GM23338 (cell line): ENCODE data around the gene SPI1. TPM values are rescaled to one million over a fixed set of nuclear protein-coding genes. Genes with fewer than 3 reads are reported as not detected.

Experiments used
- ATAC-seq: fragments of 200-7000 bp; cut with Tn5 transposase; 3 replicates; pipeline ENCODE4 v1.9.1; 2020
- DNase-seq: peaks from one replicate; pipeline ENCODE4 v3.0.0-alpha.2; 2015; ENCODE audit warnings: low spot score
- H2AFZ ChIP-seq: fragments of 200-600 bp; sonication (generic); 2 replicates; pipeline ENCODE4 v1.8.0; 2016; ENCODE audit warnings: antibody characterized with exemption, mild to moderate bottlenecking, moderate library complexity
- H3F3A ChIP-seq: fragments of 200-600 bp; sonication (generic); replicated peaks from 2 replicates; pipeline ENCODE4 v1.8.0; 2017; ENCODE audit warnings: antibody characterized with exemption, mixed run types, low read depth
- H3K27ac ChIP-seq: fragments of 200-600 bp; sonication (generic); 2 replicates; pipeline ENCODE4 v1.6.1; 2016; ENCODE audit warnings: low read depth
- H3K27me3 ChIP-seq: fragments of 200-600 bp; sonication (generic); 2 replicates; pipeline ENCODE4 v1.8.0; 2016; ENCODE audit warnings: mild to moderate bottlenecking, mixed run types, moderate library complexity; ENCODE audit not compliant: insufficient read depth
- H3K36me3 ChIP-seq: fragments of 200-600 bp; sonication (generic); 2 replicates; pipeline ENCODE4 v1.8.0; 2016; ENCODE audit warnings: mild to moderate bottlenecking; ENCODE audit not compliant: insufficient read depth
- H3K4me1 ChIP-seq: fragments of 200-600 bp; sonication (generic); 2 replicates; pipeline ENCODE4 v1.8.0; 2016; ENCODE audit warnings: mild to moderate bottlenecking, moderate library complexity; ENCODE audit not compliant: insufficient read depth
- H3K4me2 ChIP-seq: fragments of 200-600 bp; sonication (generic); 2 replicates; pipeline ENCODE4 v1.7.1; 2017; ENCODE audit warnings: mixed run types
- H3K4me3 ChIP-seq: fragments of 200-600 bp; sonication (generic); 2 replicates; pipeline ENCODE4 v1.6.1; 2016; ENCODE audit warnings: mixed run types
- H3K79me2 ChIP-seq: fragments of 200-600 bp; sonication (generic); replicated peaks from 2 replicates; pipeline ENCODE4 v1.8.0; 2017; ENCODE audit warnings: mild to moderate bottlenecking; ENCODE audit not compliant: insufficient read depth
- H3K9me2 ChIP-seq: fragments of 200-600 bp; sonication (generic); 2 replicates; pipeline ENCODE4 v1.8.0; 2017; ENCODE audit not compliant: insufficient read depth
- H4K20me1 ChIP-seq: fragments of 200-600 bp; sonication (generic); replicated peaks from 2 replicates; pipeline ENCODE4 v1.8.0; 2017; ENCODE audit warnings: mild to moderate bottlenecking; ENCODE audit not compliant: insufficient read depth
- H3K27ac Mint-ChIP-seq: 2 replicates; pipeline ENCODE4 v1.8.0; 2020; ENCODE audit warnings: inconsistent platforms, mild to moderate bottlenecking, moderate library complexity, mixed read lengths
- H3K27me3 Mint-ChIP-seq: 3 replicates; pipeline ENCODE4 v1.8.0; 2022; ENCODE audit warnings: low read depth, mild to moderate bottlenecking, moderate library complexity, mixed read lengths, inconsistent platforms; ENCODE audit not compliant: insufficient read depth, poor library complexity
- H3K36me3 Mint-ChIP-seq: 3 replicates; pipeline ENCODE4 v1.8.0; 2021; ENCODE audit warnings: low read depth, mild to moderate bottlenecking, inconsistent platforms, moderate library complexity, mixed read lengths
- H3K4me1 Mint-ChIP-seq: 3 replicates; pipeline ENCODE4 v1.8.0; 2020; ENCODE audit warnings: mild to moderate bottlenecking, inconsistent platforms, mixed read lengths
- H3K4me3 Mint-ChIP-seq: 3 replicates; pipeline ENCODE4 v1.8.0; 2021; ENCODE audit warnings: moderate library complexity, mild to moderate bottlenecking, inconsistent platforms, mixed read lengths
- H3K9me3 Mint-ChIP-seq: 3 replicates; pipeline ENCODE4 v1.8.0; 2020; ENCODE audit warnings: moderate library complexity, mild to moderate bottlenecking, inconsistent platforms, mixed read lengths
- CREB1 ChIP-seq: fragments of 250-450 bp; sonication (Bioruptor Pico); IDR thresholded peaks from 2 replicates; pipeline ENCODE4 v1.5.0; 2020; ENCODE audit warnings: low read depth, mild to moderate bottlenecking, moderate library complexity
- CTCF ChIP-seq, 2 experiments: fragments of 200-600 bp in 1 of 2; sonication (generic) in 1 of 2; conservative IDR thresholded peaks; 2 replicates each; pipeline versions ENCODE4 v1.5.1 to v1.6.1; 2016 to 2017; ENCODE audit warnings: antibody characterized with exemption in 2 of 2, low read depth in 2 of 2, mild to moderate bottlenecking in 2 of 2, moderate library complexity in 1 of 2
- ETS1 ChIP-seq: IDR thresholded peaks from 2 replicates; pipeline ENCODE4 v1.6.1; 2016; ENCODE audit warnings: antibody characterized with exemption
- EZH2 ChIP-seq: fragments of 200-600 bp; sonication (generic); IDR thresholded peaks from one replicate; pipeline ENCODE4 v1.8.0; 2017; ENCODE audit warnings: antibody characterized with exemption, mild to moderate bottlenecking, low read depth; ENCODE audit not compliant: unreplicated experiment
- EZH2phosphoT487 ChIP-seq: fragments of 200-600 bp; sonication (generic); IDR thresholded peaks from one replicate; pipeline ENCODE4 v1.8.1; 2018; ENCODE audit warnings: antibody characterized with exemption; ENCODE audit not compliant: unreplicated experiment
- NANOG ChIP-seq: IDR thresholded peaks from 2 replicates; pipeline ENCODE4 v1.6.1; 2016; ENCODE audit warnings: antibody characterized with exemption, borderline replicate concordance
- POLR2AphosphoS5 ChIP-seq: IDR thresholded peaks from 2 replicates; pipeline ENCODE4 v1.6.1; 2016; ENCODE audit warnings: antibody characterized with exemption, low read depth
- ZNF114 ChIP-seq: fragments of 250-450 bp; sonication (Bioruptor Pico); IDR thresholded peaks from 2 replicates; pipeline ENCODE4 v1.5.0; 2020; ENCODE audit warnings: mild to moderate bottlenecking, moderate library complexity
- ZNF462 ChIP-seq: fragments of 250-450 bp; sonication (Bioruptor Pico); IDR thresholded peaks from 2 replicates; pipeline ENCODE4 v1.5.0; 2020; ENCODE audit warnings: mild to moderate bottlenecking, moderate library complexity
- polyA plus RNA-seq: library from polyadenylated mRNA; unstranded; fragments of >200 nt; fragmentation: Nextera tagmentation; extraction: Ambion mirVana; gene quantifications from 2 replicates; pipeline ENCODE4 v1.2.1, GENCODE V29; 2016
- total RNA-seq: library from RNA; depleted of rRNA; stranded (reverse); fragments of >200 nt; shearing (Covaris generic); gene quantifications from 2 replicates; pipeline ENCODE4 v1.2.3, GENCODE V29; 2014

SPI1 gene
- total and polyA plus RNA-seq, 2 experiments from 2014 or later, result 0.23 TPM; not detected in 1

GRCh38 chr11:47380078-47380477 lies 1.7 kb upstream of the SPI1 start:
- ATAC-seq, result no peak
- Histone ChIP-seq H3K36me3 (no peaks in the 10 kb centered on the region), H3F3A (no peaks in the 10 kb centered on the region), H3K79me2 (no peaks in the 10 kb centered on the region), H3K27me3 (no peaks in the 10 kb centered on the region), H2AFZ (no peak overlapping the region), H3K4me3 (no peak overlapping the region), H4K20me1 (no peaks in the 10 kb centered on the region), H3K27ac (no peak overlapping the region), H3K4me1 (no peaks in the 10 kb centered on the region; the same call in 1 of the 2 replicates), H3K4me2 (no peak overlapping the region), H3K9me2 (0 out of 2 replicates have a peak, but pooled peaks cover 2% of the 10 kb centered on the region)
- Mint-ChIP-seq H3K27me3 (peaks cover 9% of the 10 kb centered on the region), H3K27ac (no peak overlapping the region), H3K4me3 (no peak overlapping the region), H3K36me3 (no peaks in the 10 kb centered on the region), H3K4me1 (peaks cover 3% of the 10 kb centered on the region; the same call in 2 of the 3 replicates), H3K9me3 (no peaks in the 10 kb centered on the region; the same call in 2 of the 3 replicates)
- no peak for TF ChIP-seq ZNF114 (CRISPR knock-in tag)
- no peak for TF ChIP-seq ETS1
- no peak for TF ChIP-seq NANOG
- no peak for TF ChIP-seq CREB1
- no peak for TF ChIP-seq POLR2AphosphoS5
- no peak for TF ChIP-seq EZH2
- no peak for DNase-seq

GRCh38 chr11:47379317-47379716 lies 970 bp upstream of the SPI1 start:
- H3K27me3 ChIP-seq, result no peaks in the 10 kb centered on the region
- Mint-ChIP-seq H3K4me3 (no peak overlapping the region), H3K27ac (no peak overlapping the region), H3K27me3 (peaks cover 6% of the 10 kb centered on the region), H3K36me3 (no peaks in the 10 kb centered on the region), H3K4me1 (peaks cover 3% of the 10 kb centered on the region; the same call in 2 of the 3 replicates), H3K9me3 (no peaks in the 10 kb centered on the region; the same call in 2 of the 3 replicates)
- H4K20me1 ChIP-seq, result no peaks in the 10 kb centered on the region
- no peaks in the 10 kb centered on the region; the same call in 1 of the 2 replicates for H3K4me1 ChIP-seq
- no peaks in the 10 kb centered on the region for H3F3A ChIP-seq
- no peak overlapping the region for H3K4me3 ChIP-seq
- H3K9me2 ChIP-seq, result 0 out of 2 replicates have a peak, but pooled peaks cover 2% of the 10 kb centered on the region
- DNase-seq, result no peak
- H3K79me2 ChIP-seq, result no peaks in the 10 kb centered on the region
- no peak overlapping the region for H3K27ac ChIP-seq
- no peak for ATAC-seq
- H3K36me3 ChIP-seq, result no peaks in the 10 kb centered on the region
- no peak overlapping the region for H2AFZ ChIP-seq
- H3K4me2 ChIP-seq, result no peak overlapping the region
- TF ChIP-seq POLR2AphosphoS5 (no peak), ZNF462 (CRISPR knock-in tag) (no peak), CREB1 (no peak), NANOG (no peak), CTCF (conservative IDR thresholded peaks at IDR 0.05; ENCODE audit: low read depth in 2 of 2) (no peak), EZH2phosphoT487 (no peak), EZH2 (no peak)
